HG03558 (cell line): Measurements from ENCODE around the gene ARHGEF16.

ENCODE experiments used
- ATAC-seq: cut with Tn5 transposase; IDR thresholded peaks from one replicate; pipeline ENCODE4 v1.9.1; 2021; ENCODE audit warnings: moderate number of reproducible peaks; ENCODE audit not compliant: unreplicated experiment; ENCODE audit errors: extremely low read depth

ARHGEF16 gene

DNA sequence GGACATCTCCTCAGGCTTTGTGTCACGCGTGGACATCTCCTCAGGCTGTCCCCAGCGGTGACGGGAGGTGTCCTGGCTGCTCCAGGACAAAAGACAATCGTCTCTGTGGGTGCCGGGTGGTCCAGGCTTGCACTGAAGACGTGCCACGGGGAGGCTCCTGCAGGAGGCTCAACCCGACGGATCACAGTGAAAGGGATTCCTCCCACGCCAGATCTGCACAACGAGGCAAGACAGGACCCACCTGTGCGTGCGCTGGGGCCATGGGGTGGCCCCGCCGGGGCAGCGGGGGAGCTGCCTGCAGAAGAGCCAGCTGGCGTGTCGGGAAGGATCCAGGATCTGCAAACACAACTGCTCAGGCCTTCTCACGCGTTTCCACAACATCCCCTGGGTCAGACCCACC lies 18.8 kb upstream of the ARHGEF16 start:
- no peak for ATAC-seq

DNA sequence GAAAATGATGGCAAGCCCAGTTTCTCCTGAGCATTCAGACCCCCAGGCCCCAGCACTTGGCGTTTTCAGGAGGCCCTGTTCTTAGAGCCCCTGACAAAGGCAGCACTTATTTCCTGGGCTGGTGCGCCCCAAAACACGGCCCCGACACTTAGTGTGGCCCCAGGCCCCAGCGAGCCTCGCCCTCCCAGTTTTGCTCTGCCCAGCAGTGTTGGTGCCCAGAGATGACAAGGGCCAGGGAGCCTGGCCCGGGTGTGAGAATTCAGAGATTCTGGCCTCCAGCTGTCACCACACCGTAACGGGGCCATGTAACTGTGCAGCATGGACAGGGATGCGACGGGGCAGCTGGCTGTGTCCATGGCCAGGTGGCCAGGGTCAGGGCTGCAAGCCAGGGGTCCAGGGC lies 18.0 kb upstream of the ARHGEF16 start:
- ATAC-seq: no peak

DNA sequence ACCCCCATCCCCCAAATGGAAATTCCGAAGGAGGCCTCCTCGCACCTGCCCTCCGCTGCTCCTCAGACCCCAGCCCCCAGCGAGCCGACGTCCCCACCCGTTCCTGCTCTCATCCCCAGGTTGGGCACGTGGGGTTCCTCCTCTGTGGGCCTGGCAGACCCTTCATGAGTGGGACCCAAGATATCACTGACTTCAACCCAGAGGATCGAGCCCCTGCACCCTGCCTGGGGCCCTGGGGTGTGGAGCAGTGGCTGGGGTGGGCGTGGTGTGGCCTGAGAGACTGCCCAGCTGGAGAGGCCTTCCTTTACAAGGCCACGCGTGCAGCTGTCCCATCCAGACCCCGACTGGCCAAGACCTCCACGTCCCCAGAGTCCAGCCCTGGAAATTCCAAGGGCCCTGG lies 17.6 kb upstream of the ARHGEF16 start:
- no peak for ATAC-seq

DNA sequence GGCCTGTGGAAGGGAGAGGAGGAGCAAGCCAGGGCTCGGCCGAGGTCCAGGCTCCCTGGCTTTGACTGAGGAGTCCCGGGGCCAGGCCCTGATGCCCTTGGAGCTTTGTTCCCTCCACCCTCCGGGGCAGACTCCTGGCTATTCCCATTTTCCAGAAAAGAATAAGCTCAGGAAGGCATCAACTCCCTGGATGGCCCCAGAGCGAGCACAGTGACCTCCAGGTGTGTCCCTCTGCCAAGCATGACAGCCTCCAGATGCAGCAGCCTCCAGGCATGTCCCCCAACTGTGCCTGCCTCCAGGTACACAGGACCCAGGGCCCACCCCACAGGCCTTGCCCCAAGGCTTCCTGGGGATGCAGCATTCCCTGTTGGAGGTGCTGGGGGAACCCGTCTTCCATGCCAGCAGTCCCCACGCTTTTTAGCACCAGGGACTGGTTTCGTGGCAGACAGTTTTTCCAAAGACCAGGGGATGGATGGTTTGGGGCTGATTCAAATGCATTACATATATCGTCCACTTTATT lies 15.7 kb upstream of the ARHGEF16 start:
- no peak for ATAC-seq

DNA sequence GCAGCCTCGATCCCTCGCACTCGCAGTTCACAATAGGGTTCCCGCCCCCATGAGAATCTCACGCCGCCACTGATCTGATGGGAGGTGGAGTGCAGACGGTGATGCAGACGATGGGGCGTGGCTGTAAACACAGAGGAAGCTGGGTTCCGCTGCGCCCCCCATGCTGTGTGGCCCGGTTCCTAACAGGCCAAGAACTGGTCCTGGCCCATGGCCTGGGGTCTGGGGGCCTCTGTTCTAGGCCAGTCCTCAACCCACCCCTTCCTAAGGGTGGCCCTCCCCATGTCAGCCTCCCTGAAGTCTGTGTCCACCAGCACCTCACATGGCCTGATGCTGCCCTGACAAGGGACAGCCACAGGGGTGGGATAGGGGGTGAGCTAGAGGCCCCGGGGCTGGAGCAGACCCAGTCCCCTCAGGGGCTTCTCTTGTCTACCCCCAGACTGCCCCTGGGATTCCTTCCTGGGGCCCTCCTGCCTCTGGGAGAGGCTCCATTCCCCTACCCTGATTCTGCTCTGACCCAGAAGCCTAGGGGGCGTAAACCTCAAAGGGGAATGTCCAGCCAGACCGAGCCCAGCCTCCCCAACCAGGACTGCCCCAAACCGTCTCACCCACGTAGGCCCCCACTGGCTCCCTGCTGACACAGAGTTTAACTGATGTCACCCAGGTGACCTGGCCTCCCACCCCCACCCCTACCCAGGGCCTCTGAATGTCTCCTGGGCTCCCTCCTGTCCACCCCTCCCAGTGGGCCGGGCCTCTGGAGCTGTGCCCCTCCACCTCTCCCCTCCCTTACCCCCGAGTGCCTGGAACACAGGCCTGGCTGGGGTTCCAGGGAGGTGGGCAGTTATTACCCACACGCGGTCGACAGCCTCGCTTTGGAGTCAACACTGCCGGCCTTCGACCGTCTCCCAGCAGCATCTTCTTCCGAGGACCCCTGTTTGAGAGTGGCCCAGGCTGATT lies 14.8 kb upstream of the ARHGEF16 start:
- no peak for ATAC-seq

DNA sequence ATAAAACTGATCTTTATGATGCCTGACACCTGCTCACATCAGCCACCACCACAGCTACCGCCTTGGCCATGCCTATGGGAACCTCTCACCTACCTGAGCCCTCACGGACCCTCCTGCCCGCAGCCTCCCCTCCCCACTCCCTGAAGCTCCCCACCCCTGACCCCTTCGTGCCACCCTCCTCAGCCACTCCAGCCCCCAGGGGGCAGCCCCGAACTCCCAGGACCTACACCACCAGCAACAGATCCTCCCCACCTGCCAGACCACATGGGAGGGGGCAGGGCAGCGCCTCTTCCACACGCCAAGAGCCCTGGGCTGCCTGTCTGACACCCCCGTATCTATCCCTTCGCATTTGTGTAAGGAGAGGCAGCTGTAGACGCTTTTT lies 14.2 kb upstream of the ARHGEF16 start:
- ATAC-seq: no peak

DNA sequence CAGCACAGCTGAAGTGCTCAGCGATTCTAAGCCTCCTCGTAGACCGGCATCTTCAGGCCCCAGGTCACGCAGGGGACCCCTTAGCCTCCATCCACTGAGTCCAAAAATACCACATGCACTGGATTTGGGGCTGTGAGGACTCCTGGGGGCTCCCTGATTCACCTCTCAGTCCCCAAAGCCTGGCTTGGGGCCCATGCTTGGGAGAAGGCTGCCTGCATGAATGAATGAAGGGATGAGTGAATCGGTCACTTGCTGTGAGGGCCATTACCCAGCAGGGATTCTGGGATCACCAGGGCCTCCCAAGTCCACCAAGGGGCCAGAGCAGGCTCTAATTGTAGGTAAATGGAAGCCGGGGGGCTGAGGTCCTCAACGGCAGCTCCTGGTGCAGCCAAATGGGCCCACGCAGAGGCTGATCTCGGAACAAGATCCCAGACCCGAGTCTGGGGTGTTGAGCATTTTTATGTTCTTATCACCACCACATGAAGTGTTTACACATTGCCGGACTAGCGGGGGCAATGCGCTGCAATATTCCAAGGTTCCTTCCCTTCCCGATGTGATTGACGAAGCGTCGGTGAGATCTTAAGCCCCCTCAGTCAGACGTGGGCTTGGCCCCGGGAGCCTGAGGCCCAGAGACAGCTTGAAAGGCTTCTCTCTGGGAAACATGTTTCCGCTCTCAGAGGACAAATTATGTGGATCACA lies 13.6 kb upstream of the ARHGEF16 start:
- ATAC-seq: no peak

DNA sequence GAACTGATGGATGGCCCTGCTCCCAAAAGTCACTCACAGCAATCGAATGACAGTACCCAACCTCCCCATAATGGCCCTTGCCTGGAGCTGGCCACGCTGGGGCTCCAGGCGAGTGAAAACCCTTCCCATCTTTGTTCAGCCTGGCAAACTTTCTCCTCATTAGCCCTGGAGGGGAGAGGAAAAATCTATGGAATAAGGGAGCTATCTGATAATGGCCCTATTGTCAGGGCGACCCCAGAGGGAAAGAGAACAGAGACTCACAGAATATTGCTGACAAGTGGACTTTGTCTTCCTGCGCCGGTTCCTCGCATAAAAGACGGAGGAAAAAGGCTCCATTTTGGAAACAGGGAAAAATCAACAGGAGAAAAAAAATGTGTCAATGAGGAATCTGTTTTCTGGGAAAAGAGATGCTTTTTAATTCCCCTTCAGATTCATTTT lies 13.0 kb upstream of the ARHGEF16 start:
- no peak for ATAC-seq

DNA sequence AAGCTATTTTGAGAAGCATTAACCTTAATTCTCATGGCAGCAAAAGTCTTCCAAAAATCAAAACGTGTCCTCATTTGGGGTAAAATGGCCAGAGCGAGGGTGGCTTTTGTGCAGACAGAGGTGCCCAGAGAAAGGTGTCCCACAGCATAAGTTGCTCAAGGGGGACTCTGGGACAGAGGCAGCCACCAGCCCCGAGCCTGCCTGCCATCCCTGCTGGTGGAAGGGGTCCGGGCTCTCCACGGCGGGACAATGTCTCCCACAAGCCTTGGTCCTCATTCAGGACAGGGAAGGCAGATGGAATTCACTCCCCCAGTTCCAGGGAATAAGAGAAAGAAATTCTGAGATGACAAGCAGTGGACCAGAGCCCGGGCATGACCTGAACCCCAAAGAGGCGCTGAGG lies 12.6 kb upstream of the ARHGEF16 start:
- no peak for ATAC-seq

DNA sequence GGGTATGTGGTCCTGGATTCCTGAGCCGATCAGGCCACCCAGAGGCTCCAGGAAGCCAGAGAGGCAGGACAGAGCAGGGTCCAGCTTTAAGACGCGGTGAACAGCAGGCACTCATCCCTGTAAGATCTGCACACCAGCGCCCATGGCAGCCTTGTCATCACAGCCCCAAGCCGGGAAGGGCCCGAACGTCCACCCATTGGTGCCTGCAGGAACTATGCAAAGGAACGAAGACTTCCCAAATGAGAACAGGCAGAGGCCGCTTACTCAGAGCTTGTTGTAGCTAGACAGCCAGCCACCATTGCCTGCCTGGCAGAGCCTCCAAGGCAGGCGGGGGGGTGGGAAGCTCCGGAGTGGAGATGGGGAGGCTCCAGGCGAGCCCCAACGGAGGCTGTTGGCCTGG lies 12.1 kb upstream of the ARHGEF16 start:
- no peak for ATAC-seq

DNA sequence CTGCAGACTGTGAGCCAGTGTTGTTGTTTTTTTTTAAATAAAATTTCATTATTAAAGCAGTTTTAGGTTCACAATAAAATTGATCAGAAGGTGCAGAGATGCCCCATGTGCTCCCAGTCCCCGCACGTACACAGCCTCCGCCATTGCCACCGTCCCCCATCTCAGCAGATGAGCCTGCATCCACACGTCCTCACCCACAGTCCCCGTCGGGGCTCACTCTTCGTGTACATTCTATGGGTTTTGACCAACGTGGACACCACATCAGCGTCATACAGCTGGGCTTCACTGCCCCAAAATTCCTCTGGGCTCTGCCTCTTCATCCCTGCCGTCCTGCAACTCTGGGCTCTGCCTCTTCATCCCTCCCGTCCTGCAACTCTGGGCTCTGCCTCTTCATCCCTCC lies 11.6 kb upstream of the ARHGEF16 start:
- ATAC-seq: no peak

DNA sequence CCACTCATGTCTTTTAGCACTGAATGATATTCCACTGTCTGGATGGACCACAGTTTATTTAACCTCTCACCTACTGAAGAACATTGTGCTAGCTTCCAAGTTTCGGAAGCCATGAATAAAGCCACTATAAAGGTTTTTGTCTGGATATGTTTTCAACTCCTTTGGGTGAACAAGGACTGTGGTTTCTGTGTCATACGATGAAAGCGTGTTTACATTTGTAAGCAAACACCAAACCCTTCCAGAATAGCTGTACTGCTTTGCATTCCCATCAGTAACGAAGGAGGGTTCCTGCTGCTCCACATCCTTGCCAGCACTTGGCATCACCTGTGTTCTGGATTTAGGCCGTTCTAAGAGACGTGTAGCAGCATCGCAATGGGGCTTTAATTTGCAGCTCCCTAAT lies 10.7 kb upstream of the ARHGEF16 start:
- ATAC-seq: no peak

DNA sequence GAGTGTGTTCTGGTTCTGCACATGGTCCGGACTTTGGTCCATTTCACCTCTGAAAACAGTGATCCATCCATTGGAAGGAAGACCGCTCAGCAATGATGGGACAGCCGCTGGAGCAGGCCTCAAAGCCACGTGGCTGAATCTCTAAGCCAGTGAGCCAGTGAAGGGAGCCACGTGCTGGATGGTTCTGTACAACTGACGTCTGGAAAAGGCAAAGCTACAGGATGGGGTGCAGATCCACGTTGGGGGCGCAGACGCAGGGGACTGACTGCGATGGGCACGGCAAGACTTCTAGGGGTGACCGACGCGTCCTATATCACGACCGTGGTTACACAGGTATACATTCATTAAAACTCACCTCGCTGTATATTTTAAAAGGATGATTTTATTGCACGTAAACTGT lies 10.2 kb upstream of the ARHGEF16 start:
- no peak for ATAC-seq

DNA sequence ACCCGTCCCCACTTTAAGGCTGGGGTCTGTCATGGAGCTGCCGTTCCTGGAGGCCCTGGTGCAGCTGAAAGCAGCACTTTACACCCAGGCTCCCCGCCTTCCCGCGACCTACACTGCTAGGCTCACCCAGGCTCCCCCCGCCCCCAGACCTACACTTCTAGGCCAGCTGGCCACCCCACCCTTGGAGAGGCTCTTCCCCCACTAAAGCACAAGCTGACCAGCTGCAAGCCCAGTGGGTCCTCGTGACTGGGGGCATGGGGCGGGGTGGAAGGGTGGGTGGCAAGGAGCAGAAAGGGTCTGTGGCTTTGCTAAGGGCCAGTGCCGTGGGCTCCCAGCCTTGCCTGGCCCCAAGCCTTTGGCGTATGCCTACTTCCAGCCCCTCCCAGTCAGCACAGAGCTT lies 9.7 kb upstream of the ARHGEF16 start:
- no peak for ATAC-seq

DNA sequence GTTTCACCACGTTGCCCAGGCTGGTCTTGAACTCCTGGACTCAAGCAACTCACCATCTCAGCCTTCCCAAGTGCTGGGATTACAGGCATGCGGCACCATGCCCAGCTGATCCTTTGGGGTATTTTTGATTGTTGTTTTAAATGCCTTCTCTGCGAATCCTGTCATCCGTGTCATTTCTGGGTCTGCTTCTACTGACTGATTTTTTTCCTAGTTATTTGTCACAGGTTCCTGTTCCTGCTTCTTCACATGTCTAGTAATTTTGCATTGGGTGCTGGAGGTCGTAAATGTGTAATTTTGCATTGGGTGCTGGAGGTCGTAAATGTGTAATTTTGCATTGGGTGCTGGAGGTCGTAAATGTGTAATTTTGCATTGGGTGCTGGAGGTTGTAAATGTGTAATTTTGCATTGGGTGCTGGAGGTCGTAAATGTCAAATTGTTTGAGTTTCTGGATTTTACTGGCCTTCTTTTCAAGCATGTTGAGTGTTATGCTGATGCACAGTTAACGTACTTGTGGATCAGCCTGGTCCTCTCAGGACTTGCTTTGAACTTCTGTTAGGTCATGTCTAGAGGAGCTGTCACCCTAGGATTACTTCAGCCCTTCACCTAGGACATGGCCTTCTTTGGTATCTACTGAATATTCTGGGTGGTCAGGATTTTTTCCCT lies 4.1 kb upstream of the ARHGEF16 start:
- ATAC-seq: no peak

DNA sequence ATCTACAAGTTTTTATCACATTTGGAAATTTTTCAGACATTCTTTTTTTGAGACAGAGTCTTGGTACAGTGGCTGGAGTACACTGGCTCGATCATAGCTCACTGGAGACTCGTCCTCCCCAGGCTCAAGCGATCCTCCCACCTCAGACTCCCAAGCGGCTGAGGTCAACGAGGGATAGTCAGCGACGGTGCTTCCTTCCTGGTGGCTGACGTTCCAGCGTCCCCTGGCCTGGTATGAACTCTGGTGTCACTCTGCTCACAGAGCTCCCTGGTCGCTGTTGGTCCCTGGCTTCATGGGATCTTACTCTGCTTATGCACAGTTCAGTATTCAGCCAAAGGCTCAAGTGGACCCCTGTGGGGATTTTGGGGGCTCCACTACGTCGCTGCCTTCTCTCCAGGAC lies 3.5 kb upstream of the ARHGEF16 start:
- ATAC-seq: no peak

DNA sequence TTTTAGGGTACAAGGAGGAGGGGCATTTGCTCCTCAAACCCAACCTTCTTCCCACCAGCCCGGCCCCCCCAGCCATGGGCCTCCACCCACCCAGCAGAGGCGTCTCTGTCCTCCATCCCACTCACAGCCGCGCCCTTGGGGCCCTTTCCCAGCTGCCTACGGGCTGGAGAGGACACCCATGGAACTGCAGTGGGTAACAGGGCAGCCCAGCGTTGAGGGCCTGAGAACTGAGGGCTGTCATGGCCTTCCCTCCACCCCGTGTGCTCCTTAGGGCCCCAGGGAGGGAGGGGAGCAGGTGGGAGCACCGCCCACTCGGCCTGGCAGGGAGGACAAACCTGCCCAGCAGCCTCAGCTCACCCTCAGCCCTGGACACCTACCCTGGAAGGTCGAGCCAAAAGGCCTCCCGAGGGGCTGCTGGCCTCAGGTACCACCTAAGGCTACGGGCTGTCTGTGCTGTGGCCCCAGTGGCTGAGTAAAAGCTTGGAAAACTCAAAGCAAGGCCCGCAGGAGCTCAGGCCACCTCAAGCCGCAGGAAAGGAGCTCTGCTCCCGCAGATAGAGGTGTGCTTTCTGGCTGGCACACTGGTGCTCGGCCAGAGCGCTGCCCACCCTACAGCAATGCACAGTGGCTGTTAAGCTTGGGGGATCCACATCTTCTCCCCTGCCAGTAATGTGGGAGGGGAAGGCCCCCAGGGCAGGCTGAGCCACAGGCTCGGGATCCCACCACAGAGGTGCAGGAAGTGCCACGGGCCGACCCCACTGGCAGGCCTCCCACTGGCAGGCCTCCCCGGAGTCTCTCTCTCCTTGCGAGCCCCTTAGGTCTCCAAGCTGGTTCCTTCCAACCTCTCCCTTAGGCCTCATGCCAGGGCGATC lies 2.2 kb upstream of the ARHGEF16 start:
- ATAC-seq: no peak

DNA sequence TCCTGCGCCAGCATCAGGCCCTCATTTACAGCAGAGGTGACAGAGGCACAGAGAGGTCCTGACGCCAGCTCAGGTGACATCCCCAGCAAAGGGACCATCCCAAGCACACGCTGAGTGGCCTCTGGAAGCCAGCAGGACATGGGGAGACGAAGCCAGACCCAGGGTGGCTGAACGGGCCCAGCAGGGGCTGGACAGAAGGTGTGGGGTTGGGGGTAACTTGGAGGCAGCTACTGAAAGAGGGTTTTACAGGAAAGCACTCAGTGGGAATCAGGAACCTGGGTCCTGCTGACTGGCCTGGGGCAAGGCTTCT lies 1.6 kb upstream of the ARHGEF16 start:
- no peak for ATAC-seq

DNA sequence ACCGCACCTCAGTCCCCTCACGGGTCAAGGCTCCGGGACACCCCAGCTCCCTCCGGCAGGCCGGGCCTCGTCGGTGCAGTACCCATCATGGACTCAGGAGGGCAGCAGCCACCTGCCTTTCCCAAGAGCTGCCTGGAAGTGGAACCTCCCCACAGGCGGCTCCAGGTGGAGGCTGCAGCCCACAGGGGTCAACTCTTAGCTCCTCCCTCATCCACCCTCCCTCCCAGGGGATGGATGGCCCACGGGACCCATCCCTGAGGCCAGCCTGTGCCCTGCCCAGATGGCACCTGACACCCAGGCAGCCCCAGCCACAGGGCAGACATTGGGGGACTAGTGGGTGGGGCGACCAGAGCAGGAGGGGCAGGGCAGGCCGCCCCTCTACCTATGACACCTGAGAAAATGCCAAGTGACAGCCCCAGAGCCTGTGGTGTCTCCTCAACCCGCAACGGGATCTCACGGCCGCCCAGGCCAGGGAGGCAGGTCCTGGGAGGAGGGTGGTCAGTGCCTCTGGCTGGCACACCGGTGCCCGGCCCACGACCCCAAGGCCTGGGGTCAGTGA lies 1.2 kb upstream of the ARHGEF16 start:
- no peak for ATAC-seq
